EH (cell line): Measurements from ENCODE around the gene DPH1.
A peak's percentile ranks its signal among the peaks of the same experiment; 100 is the strongest.

Experiments used
- DNase-seq: peaks from one replicate; pipeline ENCODE4 v3.0.0-alpha.2; 2015; ENCODE audit warnings: low read depth

The DPH1 gene

DNA sequence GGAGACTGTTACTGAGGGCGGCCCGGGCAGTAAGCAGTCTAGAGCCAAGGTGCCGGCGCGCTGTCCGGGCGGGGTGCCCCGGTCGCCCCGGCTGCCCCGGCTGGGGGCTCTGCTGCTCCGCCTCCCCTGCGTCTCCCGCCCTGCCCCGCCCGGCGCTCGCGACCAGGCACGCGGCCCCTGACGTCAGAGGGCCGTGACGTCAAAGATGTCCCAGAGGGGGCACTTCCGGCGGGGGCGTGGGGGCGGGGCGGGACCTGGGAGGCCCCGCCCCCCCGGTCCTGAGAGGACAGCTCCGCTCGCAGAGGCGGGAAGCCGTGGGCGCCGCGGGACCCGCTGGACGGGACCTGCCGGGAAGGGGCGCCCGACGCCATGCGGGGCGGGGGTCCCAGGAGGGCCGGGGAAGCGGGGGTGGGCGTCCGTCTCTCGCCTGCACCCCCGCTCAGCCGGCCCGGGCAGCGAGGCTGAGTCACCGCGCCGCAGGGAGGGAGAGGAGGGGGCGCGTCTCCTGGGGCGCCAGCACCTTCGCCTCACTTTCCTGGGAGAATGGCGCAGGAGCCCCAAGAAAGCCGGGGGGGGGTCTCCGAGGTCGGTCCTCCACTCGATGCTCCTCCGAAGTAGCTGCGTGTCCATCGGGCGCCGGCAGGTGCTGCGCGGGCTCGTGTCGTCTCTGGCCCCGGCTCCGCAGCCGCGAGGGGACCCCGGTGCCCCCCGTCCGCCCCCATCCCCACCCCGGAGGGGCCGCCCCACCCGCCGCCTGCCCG lies 20.5 kb downstream of the DPH1 start:
- peak; percentile 77 for DNase-seq

- peak; percentile 69 for DNase-seq
These were observed 21.3 kb downstream of the DPH1 start for GRCh38 chr17:2051061-2051932.

- DNase-seq = no peak
These were observed 22.1 kb downstream of the DPH1 start for GRCh38 chr17:2051933-2052559.

- peak; percentile 77 for DNase-seq
These were observed 23.7 kb downstream of the DPH1 start for GRCh38 chr17:2053380-2054261.

GRCh38 chr17:2054262-2054511 lies 24.2 kb downstream of the DPH1 start:
- DNase-seq = no peak

DNA sequence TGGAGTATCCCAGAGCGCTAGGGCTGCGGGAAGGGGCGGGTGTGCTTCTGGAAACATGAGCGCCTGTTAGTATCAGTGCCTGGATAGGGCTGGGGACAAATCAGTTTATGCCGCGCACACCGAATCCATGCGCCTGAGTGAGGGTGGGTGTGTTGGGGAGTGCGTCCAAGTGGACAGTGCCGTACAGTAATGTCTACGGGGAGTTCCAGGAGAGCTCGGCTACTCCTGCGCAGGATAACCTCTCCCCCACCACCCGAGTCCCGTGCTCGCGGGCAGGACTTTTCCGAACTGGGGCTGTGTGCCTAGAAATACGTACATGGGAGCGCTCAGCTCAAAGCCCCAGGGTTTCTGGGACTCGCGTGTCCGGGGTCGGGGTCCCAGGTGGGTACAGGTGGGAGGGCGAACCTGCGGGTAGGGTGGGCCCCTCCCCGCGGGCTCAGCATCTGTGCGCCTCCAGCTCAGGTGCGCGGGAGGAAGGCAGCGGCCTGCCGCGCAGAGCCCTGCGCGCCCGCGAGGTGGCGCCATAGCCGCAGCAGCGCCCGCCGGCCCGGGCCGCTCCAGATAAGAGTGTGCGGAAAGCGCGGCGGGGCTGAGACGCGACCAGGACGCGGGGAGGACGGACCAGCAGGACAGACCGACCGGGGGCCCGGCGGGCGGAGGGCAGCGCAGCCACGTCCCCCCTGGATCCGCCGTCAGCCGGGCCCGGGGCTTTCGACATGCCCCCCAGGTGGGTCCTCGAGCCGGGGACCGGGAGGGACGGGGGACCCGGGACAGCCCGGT lies 24.7 kb downstream of the DPH1 start, which contains the start of gene HIC1:
Gene HIC1 (plus strand): TSS at position 592 of the 780 bp plus-strand sequence. CDS start 1,588 bp downstream, outside the sequence.
- DNase-seq = peak; percentile 83

GRCh38 chr17:2055292-2056205 lies 25.6 kb downstream of the DPH1 start:
- peak; percentile 73 for DNase-seq

GRCh38 chr17:2056206-2057174 lies 26.5 kb downstream of the DPH1 start:
- peak; percentile 74 for DNase-seq

DNA sequence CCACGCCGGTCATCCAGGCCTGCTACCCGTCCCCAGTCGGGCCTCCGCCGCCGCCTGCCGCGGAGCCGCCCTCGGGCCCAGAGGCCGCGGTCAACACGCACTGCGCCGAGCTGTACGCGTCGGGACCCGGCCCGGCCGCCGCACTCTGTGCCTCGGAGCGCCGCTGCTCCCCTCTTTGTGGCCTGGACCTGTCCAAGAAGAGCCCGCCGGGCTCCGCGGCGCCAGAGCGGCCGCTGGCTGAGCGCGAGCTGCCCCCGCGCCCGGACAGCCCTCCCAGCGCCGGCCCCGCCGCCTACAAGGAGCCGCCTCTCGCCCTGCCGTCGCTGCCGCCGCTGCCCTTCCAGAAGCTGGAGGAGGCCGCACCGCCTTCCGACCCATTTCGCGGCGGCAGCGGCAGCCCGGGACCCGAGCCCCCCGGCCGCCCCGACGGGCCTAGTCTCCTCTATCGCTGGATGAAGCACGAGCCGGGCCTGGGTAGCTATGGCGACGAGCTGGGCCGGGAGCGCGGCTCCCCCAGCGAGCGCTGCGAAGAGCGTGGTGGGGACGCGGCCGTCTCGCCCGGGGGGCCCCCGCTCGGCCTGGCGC lies 27.3 kb downstream of the DPH1 start:
- peak; percentile 42 for DNase-seq

- no peak for DNase-seq
These were observed 28.0 kb downstream of the DPH1 start for GRCh38 chr17:2057760-2058585.

DNA sequence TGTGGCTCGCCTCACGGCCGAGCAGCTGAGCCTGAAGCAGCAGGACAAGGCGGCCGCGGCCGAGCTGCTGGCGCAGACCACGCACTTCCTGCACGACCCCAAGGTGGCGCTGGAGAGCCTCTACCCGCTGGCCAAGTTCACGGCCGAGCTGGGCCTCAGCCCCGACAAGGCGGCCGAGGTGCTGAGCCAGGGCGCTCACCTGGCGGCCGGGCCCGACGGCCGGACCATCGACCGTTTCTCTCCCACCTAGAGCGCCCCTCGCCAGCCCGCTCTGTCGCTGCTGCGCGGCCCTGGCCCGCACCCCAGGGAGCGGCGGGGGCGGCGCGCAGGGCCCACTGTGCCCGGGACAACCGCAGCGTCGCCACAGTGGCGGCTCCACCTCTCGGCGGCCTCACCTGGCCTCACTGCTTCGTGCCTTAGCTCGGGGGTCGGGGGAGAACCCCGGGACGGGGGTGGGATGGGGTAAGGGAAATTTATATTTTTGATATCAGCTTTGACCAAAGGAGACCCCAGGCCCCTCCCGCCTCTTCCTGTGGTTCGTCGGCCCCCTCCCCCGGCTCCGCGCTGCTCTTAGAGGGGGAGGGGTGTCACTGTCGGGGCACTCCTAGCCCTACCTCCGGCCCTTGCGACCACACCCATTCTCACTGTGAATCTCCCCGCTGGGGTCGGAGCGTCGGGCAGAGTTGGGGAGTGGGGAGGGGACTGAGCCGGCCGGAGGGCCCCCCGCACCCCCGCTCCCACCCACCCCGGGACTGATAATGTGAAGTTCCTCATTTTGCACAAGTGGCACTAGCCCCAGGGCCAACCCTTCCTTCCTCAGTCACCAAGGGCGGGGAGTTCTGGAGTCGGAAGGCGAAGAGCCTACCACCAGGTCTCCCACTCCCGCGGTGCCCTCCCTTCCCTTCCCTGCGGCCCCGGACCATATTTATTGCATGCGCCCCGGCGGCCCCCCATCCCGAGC lies 28.9 kb downstream of the DPH1 start:
- peak; percentile 66 for DNase-seq

- DNase-seq = no peak
These were observed 29.8 kb downstream of the DPH1 start for GRCh38 chr17:2059547-2060384.

- no peak for DNase-seq
These were observed 30.4 kb downstream of the DPH1 start for GRCh38 chr17:2060385-2060658.

DNA sequence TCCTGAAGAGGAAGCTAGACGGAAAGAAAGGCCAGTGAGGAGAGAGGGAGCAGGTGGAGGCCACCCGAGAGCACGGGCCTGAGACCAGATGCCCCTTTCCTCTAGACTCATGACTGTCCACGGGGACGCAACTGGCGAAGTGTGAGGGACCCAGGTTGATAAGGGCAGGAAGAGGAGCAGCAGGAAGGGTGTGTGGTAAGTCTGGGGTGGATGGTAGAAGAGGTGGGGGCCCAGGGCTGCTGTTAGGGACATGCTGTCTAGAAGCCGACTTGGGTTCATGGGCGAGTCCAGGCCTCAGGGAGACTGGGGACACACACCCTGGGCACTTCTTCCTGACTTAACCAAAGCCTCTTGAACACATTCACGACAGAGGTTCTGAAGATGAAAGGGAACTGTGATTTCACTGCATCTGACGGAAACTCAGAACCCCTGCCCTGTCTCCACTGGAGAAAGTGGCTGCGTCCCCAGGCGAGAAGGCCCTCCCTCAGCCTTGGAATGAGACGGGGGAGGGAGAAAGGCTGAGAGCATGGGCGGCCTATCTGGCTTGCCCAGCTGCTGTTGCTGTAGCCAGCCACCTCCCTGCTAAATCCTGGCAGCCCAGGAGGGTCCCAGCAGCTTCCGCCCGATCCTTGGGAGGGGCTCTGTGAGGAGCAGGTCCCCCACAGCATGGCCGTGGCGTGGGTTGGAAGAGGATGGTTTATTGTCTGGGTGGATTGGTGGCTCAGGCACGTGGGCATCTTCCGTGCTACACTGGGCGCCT lies 30.9 kb downstream of the DPH1 start:
- no peak for DNase-seq

GRCh38 chr17:2061441-2061958 lies 31.5 kb downstream of the DPH1 start:
- DNase-seq = no peak
